CD4-positive, alpha-beta memory T cell (primary cell): Measurements from ENCODE around the gene CDK6. TPM values are rescaled to one million over a fixed set of nuclear protein-coding genes. Genes with fewer than 3 reads are reported as not detected.

ENCODE experiments used
- CTCF ChIA-PET: fragments of 350-600 bp; sonication (Branson Sonifier 250); formaldehyde crosslinking; loops from one replicate; lab custom pipeline; 2021; ENCODE audit warnings: inconsistent platforms; ENCODE audit not compliant: partially characterized antibody; lab: Charles Lee
- POLR2A ChIA-PET: fragments of 350-600 bp; sonication (Branson Sonifier 250); formaldehyde crosslinking; loops from one replicate; lab custom pipeline; 2021; ENCODE audit not compliant: partially characterized antibody; lab: Charles Lee
- DNase-seq, 5 donors: peaks; one replicate each; pipeline versions ENCODE4 v3.0.0 to v3.0.0-alpha.2; 2020 to 2022; ENCODE audit warnings: mixed read lengths in 1 of 5
- H3K27ac ChIP-seq: one replicate; pipeline ENCODE4 v1.7.0; 2013; ENCODE audit warnings: low read depth, low read length
- H3K27me3 ChIP-seq: 2 replicates; pipeline ENCODE4 v1.7.0; 2013; ENCODE audit warnings: mild to moderate bottlenecking, low read length, moderate library complexity; ENCODE audit not compliant: insufficient read depth
- H3K36me3 ChIP-seq: 2 replicates; pipeline ENCODE4 v1.7.0; 2013; ENCODE audit warnings: mild to moderate bottlenecking, low read length, moderate library complexity; ENCODE audit not compliant: insufficient read depth
- H3K4me1 ChIP-seq: 2 replicates; pipeline ENCODE4 v1.7.0; 2013; ENCODE audit warnings: mild to moderate bottlenecking, low read length, moderate library complexity; ENCODE audit not compliant: insufficient read depth
- H3K4me3 ChIP-seq, 2 donors: one replicate each; pipeline ENCODE4 v1.7.0; 2013; ENCODE audit warnings: low read length in 2 of 2, mild to moderate bottlenecking in 1 of 2
- H3K9me3 ChIP-seq, 2 donors: one replicate each; pipeline ENCODE4 v1.7.0; 2013; ENCODE audit warnings: low read length in 2 of 2, control low read depth in 1 of 2; ENCODE audit not compliant: control insufficient read depth in 1 of 2
- H3K27ac Mint-ChIP-seq, 7 donors: one replicate each; pipeline ENCODE4 v1.8.0; 2020 to 2021; ENCODE audit warnings: mixed read lengths in 7 of 7, mild to moderate bottlenecking in 6 of 7, inconsistent platforms in 3 of 7, moderate library complexity in 3 of 7
- H3K27me3 Mint-ChIP-seq, 2 donors: one replicate each; pipeline ENCODE4 v1.8.0; 2020 to 2021; ENCODE audit warnings: mixed read lengths in 2 of 2
- H3K36me3 Mint-ChIP-seq, 2 donors: one replicate each; pipeline ENCODE4 v1.8.0; 2020 to 2021; ENCODE audit warnings: mixed read lengths in 2 of 2, inconsistent platforms in 1 of 2, mild to moderate bottlenecking in 1 of 2
- H3K4me1 Mint-ChIP-seq, 4 donors: one replicate each; pipeline ENCODE4 v1.8.0; 2020 to 2021; ENCODE audit warnings: mixed read lengths in 4 of 4, mild to moderate bottlenecking in 1 of 4
- H3K4me3 Mint-ChIP-seq, 8 donors: one replicate each; pipeline ENCODE4 v1.8.0; 2020 to 2021; ENCODE audit warnings: mixed read lengths in 8 of 8, mild to moderate bottlenecking in 7 of 8, moderate library complexity in 6 of 8, inconsistent platforms in 3 of 8
- H3K9me3 Mint-ChIP-seq, 8 donors: one replicate each; pipeline ENCODE4 v1.8.0; 2020 to 2021; ENCODE audit warnings: mixed read lengths in 8 of 8, mild to moderate bottlenecking in 5 of 8, inconsistent platforms in 3 of 8, moderate library complexity in 1 of 8
- intact Hi-C: fragments of 100-400 bp; cut with micrococcal nuclease; formaldehyde crosslinking; loops from one replicate; pipeline ENCODE4 v1.15.1; 2023
- polyA plus RNA-seq, 2 donors: library from polyadenylated mRNA; unstranded; fragments of 300-500 nt; fragmentation: Illumina TruSeq; gene quantifications; one replicate each; pipeline ENCODE4 v1.2.3, GENCODE V29; 2021
- total RNA-seq, 2 experiments: library from RNA; stranded (reverse); gene quantifications; one replicate each; pipeline ENCODE4 v1.2.3, GENCODE V29; 2021

CDK6 gene
- total and polyA plus RNA-seq, 4 experiments from 2014 or later, result 18.4 to 23.6 (median 21.1) TPM

- H3K27ac Mint-ChIP-seq, result peak overlapping the region in 6 of 7 donors; percentile 68 to 96 (median 94)
- H3K36me3 ChIP-seq, result no peaks in the 10 kb centered on the region
- ChIA-PET CTCF (interaction anchor here (1.2 to 2.0 kb wide), 3 partner anchors 11 to 96 kb away, joined by 3 to 5 read pairs (median 5); no protein-coding TSS in a partner anchor), POLR2A (interaction anchor here (1.3 to 3.1 kb wide), 4 partner anchors 34 to 115 kb away, joined by 3 to 11 read pairs (median 5); no protein-coding TSS in a partner anchor)
- H3K4me3 ChIP-seq, result peak overlapping the region; percentile 21 to 55
- peaks cover 13 to 14% of the 10 kb centered on the region in 2 donors for H3K36me3 Mint-ChIP-seq
- peak overlapping the region; percentile 39 for H3K27ac ChIP-seq
- H3K4me1 Mint-ChIP-seq, result peaks cover 19 to 50% (median 35%) of the 10 kb centered on the region in 4 donors
- no peaks in the 10 kb centered on the region for H3K27me3 ChIP-seq
- no peaks in the 10 kb centered on the region for H3K27me3 Mint-ChIP-seq
- peaks cover 27% of the 10 kb centered on the region for H3K4me1 ChIP-seq
- H3K9me3 ChIP-seq, result no peaks in the 10 kb centered on the region
- H3K9me3 Mint-ChIP-seq, result no peaks in the 10 kb centered on the region
- no peak for DNase-seq
- intact Hi-C loops, result no loop called here
- H3K4me3 Mint-ChIP-seq, result peak overlapping the region; percentile 88 to 94 (median 91)
Observed at GRCh38 chr7:92717623-92717992, 118.8 kb downstream of the CDK6 start.

DNA sequence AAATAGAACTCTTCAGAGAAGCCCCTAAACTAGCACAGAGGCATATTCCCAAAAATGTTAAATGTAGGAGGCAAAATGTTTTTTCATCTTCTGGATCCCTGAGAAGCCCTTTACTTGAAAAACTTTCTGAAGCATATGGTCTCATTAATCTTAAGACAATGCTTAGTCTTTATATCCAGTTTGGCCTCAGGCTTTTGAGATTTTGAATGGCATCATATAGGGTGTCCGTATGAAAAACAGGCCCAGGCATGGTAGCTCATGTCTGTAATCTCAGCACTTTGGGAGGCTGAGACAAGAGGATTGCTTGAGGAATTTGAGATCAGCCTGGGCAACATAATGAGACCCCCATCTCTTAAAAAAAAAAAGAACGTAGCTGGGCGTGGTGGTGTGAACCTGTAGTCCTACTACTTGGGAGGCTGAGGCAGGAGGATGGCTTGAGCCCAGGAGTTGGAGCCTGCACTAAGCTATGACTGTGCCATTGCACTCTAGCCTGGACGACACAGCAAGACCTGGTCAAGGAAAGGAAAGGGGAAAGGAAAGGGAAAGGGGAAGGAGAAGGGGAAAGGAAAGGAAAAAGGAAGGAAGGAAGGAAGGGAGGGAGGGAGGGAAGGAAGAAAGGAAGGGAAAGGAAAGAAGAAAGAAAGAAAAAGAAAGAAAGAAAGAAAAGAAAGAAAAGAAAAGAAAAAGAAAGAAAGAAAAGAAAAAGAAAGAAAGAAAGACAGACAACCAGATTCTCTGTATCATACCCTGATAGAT, 119.4 kb downstream of the CDK6 start:
- H3K9me3 ChIP-seq, result no peaks in the 10 kb centered on the region
- H3K4me1 Mint-ChIP-seq, result peaks cover 18 to 50% (median 33%) of the 10 kb centered on the region in 4 donors
- peaks cover 23% of the 10 kb centered on the region for H3K4me1 ChIP-seq
- no peaks in the 10 kb centered on the region for H3K9me3 Mint-ChIP-seq
- H3K36me3 Mint-ChIP-seq, result peaks cover 12 to 14% of the 10 kb centered on the region in 2 donors
- ChIA-PET CTCF (interaction anchor here (1.2 to 2.0 kb wide), 4 partner anchors 12 to 115 kb away, joined by 3 to 5 read pairs (median 4); no protein-coding TSS in a partner anchor), POLR2A (interaction anchor here (1.5 to 3.1 kb wide), 3 partner anchors 97 to 116 kb away, joined by 3 to 11 read pairs (median 3); no protein-coding TSS in a partner anchor)
- H3K4me3 Mint-ChIP-seq, result peak overlapping the region in 5 of 8 donors; percentile 36 to 94 (median 90)
- H3K27ac Mint-ChIP-seq, result peak overlapping the region in 3 of 7 donors; percentile 42 to 96 (median 56)
- H3K4me3 ChIP-seq, result no peak overlapping the region
- H3K27me3 Mint-ChIP-seq, result no peaks in the 10 kb centered on the region
- no peak for DNase-seq
- no peaks in the 10 kb centered on the region for H3K36me3 ChIP-seq
- intact Hi-C loops, result no loop called here
- H3K27ac ChIP-seq, result no peak overlapping the region
- H3K27me3 ChIP-seq, result no peaks in the 10 kb centered on the region

DNA sequence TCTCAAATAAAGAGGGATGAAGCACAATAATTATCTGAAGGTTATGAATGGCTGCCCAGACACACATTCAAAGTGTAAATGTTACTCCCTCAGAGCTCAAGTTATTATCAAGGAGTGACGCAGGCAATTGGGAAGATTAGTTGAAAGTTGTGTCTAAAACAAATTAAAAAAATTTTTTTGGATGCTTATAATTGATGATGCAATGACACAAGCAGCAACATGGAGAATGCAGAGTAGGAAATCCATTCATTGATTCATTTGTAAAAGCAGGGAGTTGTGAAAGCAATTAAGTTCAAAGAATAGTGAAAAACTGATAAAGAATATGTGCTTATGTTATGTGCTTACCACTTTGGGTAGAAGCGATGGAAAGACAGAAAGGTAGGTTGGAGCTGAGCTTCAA, 120.4 kb downstream of the CDK6 start:
- no peak for DNase-seq
- H3K9me3 ChIP-seq, result no peaks in the 10 kb centered on the region
- no peaks in the 10 kb centered on the region for H3K36me3 ChIP-seq
- Mint-ChIP-seq H3K36me3 (peaks cover 11 to 12% of the 10 kb centered on the region in 2 donors), H3K4me1 (peaks cover 16 to 44% (median 33%) of the 10 kb centered on the region in 4 donors), H3K27me3 (no peaks in the 10 kb centered on the region), H3K4me3 (no peak overlapping the region), H3K9me3 (no peaks in the 10 kb centered on the region), H3K27ac (no peak overlapping the region)
- ChIA-PET CTCF (interaction anchor here (0.6 to 2.0 kb wide), 3 partner anchors 25 to 116 kb away, joined by 3 to 5 read pairs (median 3); no protein-coding TSS in a partner anchor), POLR2A (interaction anchor here (1.5 kb wide), 1 partner anchor 115 kb away, joined by 3 read pairs; no protein-coding TSS in a partner anchor)
- no peak overlapping the region for H3K27ac ChIP-seq
- no peak overlapping the region for H3K4me3 ChIP-seq
- intact Hi-C loops, result no loop called here
- H3K4me1 ChIP-seq, result peaks cover 23% of the 10 kb centered on the region
- H3K27me3 ChIP-seq, result no peaks in the 10 kb centered on the region

DNA sequence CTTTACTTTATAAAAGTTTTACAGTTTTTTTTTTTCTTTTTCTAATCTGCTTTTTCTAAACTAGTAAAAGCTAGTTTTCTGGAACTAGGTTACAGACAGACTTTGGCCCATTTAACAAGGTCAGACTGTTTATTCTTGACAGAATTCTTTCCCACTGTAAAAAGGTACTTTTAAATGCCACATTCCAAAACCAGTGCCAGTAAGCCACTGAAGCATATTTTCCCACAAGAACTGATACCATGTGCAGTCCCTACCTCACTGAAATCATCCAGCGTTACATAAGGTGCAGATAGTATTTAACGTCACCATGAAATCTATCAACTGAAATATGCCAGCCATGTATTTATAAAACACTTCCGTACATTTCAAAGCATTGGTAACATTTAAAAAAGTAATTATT, 121.6 kb downstream of the CDK6 start:
- POLR2A ChIA-PET, result no interaction called here
- intact Hi-C loops, result no loop called here
- Histone ChIP-seq H3K27ac (no peak overlapping the region), H3K9me3 (no peaks in the 10 kb centered on the region), H3K4me1 (peaks cover 20% of the 10 kb centered on the region), H3K36me3 (no peaks in the 10 kb centered on the region), H3K4me3 (no peak overlapping the region), H3K27me3 (no peaks in the 10 kb centered on the region)
- CTCF ChIA-PET, result interaction anchor here (1.0 to 2.2 kb wide), 2 partner anchors 12 to 118 kb away, joined by 3 to 5 read pairs; no protein-coding TSS in a partner anchor
- Mint-ChIP-seq H3K27me3 (no peaks in the 10 kb centered on the region), H3K4me3 (no peak overlapping the region), H3K36me3 (peaks cover 12 to 15% of the 10 kb centered on the region in 2 donors), H3K27ac (no peak overlapping the region), H3K9me3 (no peaks in the 10 kb centered on the region), H3K4me1 (peaks cover 19 to 42% (median 33%) of the 10 kb centered on the region in 4 donors)
- no peak for DNase-seq

- no peaks in the 10 kb centered on the region for H3K36me3 ChIP-seq
- H3K27me3 ChIP-seq, result no peaks in the 10 kb centered on the region
- ChIA-PET POLR2A (no interaction called here), CTCF (interaction anchor here (1.0 to 2.2 kb wide), 2 partner anchors 11 to 119 kb away, joined by 3 to 5 read pairs; no protein-coding TSS in a partner anchor)
- Mint-ChIP-seq H3K27ac (peak overlapping the region in 3 of 7 donors; percentile 24 to 61 (median 26)), H3K4me1 (peaks cover 18 to 40% (median 29%) of the 10 kb centered on the region in 4 donors), H3K9me3 (no peaks in the 10 kb centered on the region), H3K4me3 (no peak overlapping the region), H3K27me3 (no peaks in the 10 kb centered on the region), H3K36me3 (peaks cover 12 to 15% of the 10 kb centered on the region in 2 donors)
- peaks cover 16% of the 10 kb centered on the region for H3K4me1 ChIP-seq
- no peak for DNase-seq
- no peaks in the 10 kb centered on the region for H3K9me3 ChIP-seq
- intact Hi-C loops, result no loop called here
- no peak overlapping the region for H3K27ac ChIP-seq
- H3K4me3 ChIP-seq, result no peak overlapping the region
Observed at GRCh38 chr7:92714280-92714679, 122.1 kb downstream of the CDK6 start.

DNA sequence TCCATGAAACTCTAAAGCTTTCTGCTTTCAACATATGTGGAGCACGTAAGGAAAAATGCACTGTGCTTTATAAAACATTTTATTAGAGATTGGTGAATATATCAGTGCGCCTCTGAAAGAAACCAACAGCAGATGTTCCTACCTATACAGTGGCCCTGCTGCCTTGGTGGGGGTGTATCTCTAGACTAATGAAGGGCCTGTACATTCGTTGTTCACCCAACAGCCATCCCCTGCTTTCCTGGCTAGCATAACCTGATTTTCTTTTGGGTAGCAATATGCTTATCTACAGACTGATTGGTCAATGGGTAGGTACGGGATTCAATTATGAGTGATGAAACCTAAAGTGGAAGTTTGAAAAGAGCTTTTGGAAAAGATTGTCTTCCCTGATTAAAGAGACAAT, 126.5 kb downstream of the CDK6 start:
- intact Hi-C loops, result no loop called here
- no peak overlapping the region for H3K4me3 ChIP-seq
- no peaks in the 10 kb centered on the region for H3K4me1 ChIP-seq
- no peak overlapping the region for H3K4me3 Mint-ChIP-seq
- no peaks in the 10 kb centered on the region for H3K9me3 ChIP-seq
- H3K9me3 Mint-ChIP-seq, result peaks cover 0 to 2% (median 0%) of the 10 kb centered on the region in 8 donors
- H3K36me3 ChIP-seq, result no peaks in the 10 kb centered on the region
- H3K36me3 Mint-ChIP-seq, result peaks cover 6 to 19% of the 10 kb centered on the region in 2 donors
- ChIA-PET POLR2A (interaction anchor here (1.2 kb wide), 1 partner anchor 11 kb away, joined by 3 read pairs; no protein-coding TSS in a partner anchor), CTCF (interaction anchor here (0.8 to 1.0 kb wide), 2 partner anchors 12 to 123 kb away, joined by 3 read pairs; no protein-coding TSS in a partner anchor)
- H3K27me3 ChIP-seq, result no peaks in the 10 kb centered on the region
- no peak for DNase-seq
- peaks cover 9 to 21% (median 13%) of the 10 kb centered on the region in 4 donors for H3K4me1 Mint-ChIP-seq
- H3K27ac ChIP-seq, result no peak overlapping the region
- H3K27ac Mint-ChIP-seq, result no peak overlapping the region
- no peaks in the 10 kb centered on the region for H3K27me3 Mint-ChIP-seq

DNA sequence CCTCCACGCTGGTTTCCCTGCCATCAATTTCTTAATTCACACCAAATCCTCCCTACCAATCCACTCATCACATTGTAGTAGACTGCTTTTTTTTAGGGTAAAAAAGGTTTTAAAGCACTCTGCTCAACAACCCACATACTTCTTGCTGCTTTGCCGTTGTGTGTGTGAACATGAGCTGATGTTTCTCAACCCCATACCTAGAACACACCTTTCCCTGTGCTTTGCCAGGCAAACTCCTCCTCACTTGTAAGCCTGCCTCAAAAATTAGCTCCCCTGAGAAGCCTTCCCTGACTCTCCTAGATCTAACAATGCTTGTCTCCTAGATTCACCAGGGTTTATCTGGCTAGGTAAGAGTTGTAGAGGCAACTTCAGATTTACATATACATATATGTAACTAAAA, 127.2 kb downstream of the CDK6 start:
- Mint-ChIP-seq H3K9me3 (peaks cover 0 to 2% (median 0%) of the 10 kb centered on the region in 8 donors), H3K4me3 (no peak overlapping the region), H3K27me3 (no peaks in the 10 kb centered on the region), H3K27ac (peak overlapping the region in 2 of 7 donors; percentile 13 to 49), H3K4me1 (peaks cover 9 to 19% (median 13%) of the 10 kb centered on the region in 4 donors), H3K36me3 (peaks cover 6 to 18% of the 10 kb centered on the region in 2 donors)
- Histone ChIP-seq H3K27ac (no peak overlapping the region), H3K4me1 (no peaks in the 10 kb centered on the region), H3K4me3 (no peak overlapping the region), H3K36me3 (no peaks in the 10 kb centered on the region), H3K27me3 (no peaks in the 10 kb centered on the region), H3K9me3 (no peaks in the 10 kb centered on the region)
- no peak for DNase-seq
- intact Hi-C loops, result no loop called here
- POLR2A ChIA-PET, result interaction anchor here (1.2 kb wide), 1 partner anchor 10 kb away, joined by 3 read pairs; no protein-coding TSS in a partner anchor
- CTCF ChIA-PET, result no interaction called here
